Measurements from ENCODE around the gene PTPRO.

The PTPRO gene

GRCh38 chr12:15355766-15356165 lies 33.5 kb downstream of the PTPRO start:
- DNase-seq: peak; percentile 88

- DNase-seq: peak; percentile 99
Measured at GRCh38 chr12:15356951-15357364, 34.6 kb downstream of the PTPRO start.

GRCh38 chr12:15364221-15365160 lies 42.2 kb downstream of the PTPRO start:
- no peak for DNase-seq

GRCh38 chr12:15368812-15369211 lies 46.5 kb downstream of the PTPRO start:
- DNase-seq: no peak

- DNase-seq: no peak
Measured at GRCh38 chr12:15372352-15372751, 50.0 kb downstream of the PTPRO start.

GRCh38 chr12:15387772-15388171 lies 65.5 kb downstream of the PTPRO start:
- peak; percentile 24 for DNase-seq

- DNase-seq: no peak
Measured at GRCh38 chr12:15389561-15389960, 67.3 kb downstream of the PTPRO start.

- no peak for DNase-seq
Measured at GRCh38 chr12:15393037-15393436, 70.7 kb downstream of the PTPRO start.

- DNase-seq: no peak
Measured at GRCh38 chr12:15393995-15394394, 71.7 kb downstream of the PTPRO start.

GRCh38 chr12:15404485-15404884 lies 82.2 kb downstream of the PTPRO start:
- DNase-seq: no peak

- no peak for DNase-seq
Measured at GRCh38 chr12:15405606-15406005, 83.3 kb downstream of the PTPRO start.

GRCh38 chr12:15407025-15407424 lies 84.7 kb downstream of the PTPRO start:
- no peak for DNase-seq

GRCh38 chr12:15411842-15412241 lies 89.5 kb downstream of the PTPRO start:
- DNase-seq: no peak

GRCh38 chr12:15417691-15418090 lies 95.4 kb downstream of the PTPRO start:
- DNase-seq: no peak

GRCh38 chr12:15423629-15424028 lies 101.3 kb downstream of the PTPRO start:
- no peak for DNase-seq

- DNase-seq: no peak
Measured at GRCh38 chr12:15427913-15428312, 105.6 kb downstream of the PTPRO start.

- no peak for DNase-seq
Measured at GRCh38 chr12:15428632-15429031, 106.3 kb downstream of the PTPRO start.

- no peak for DNase-seq
Measured at GRCh38 chr12:15429262-15429661, 107.0 kb downstream of the PTPRO start.

- no peak for DNase-seq
Measured at GRCh38 chr12:15435597-15435996, 113.3 kb downstream of the PTPRO start.

- no peak for DNase-seq
Measured at GRCh38 chr12:15439459-15439858, 117.2 kb downstream of the PTPRO start.

GRCh38 chr12:15443050-15443449 lies 120.7 kb downstream of the PTPRO start:
- DNase-seq: no peak

- no peak for DNase-seq
Measured at GRCh38 chr12:15443611-15444010, 121.3 kb downstream of the PTPRO start.

GRCh38 chr12:15444523-15444922 lies 122.2 kb downstream of the PTPRO start:
- DNase-seq: no peak

GRCh38 chr12:15446807-15447206 lies 124.5 kb downstream of the PTPRO start:
- no peak for DNase-seq

- DNase-seq: no peak
Measured at GRCh38 chr12:15453613-15454012, 131.3 kb downstream of the PTPRO start.

Measured in NCI-H1417 treated with DMSO at 0.1 percent for 48 hours (cell line).